ENCODE results near the gene ZNRF1.

The ZNRF1 gene

GRCh38 chr16:74991593-74992403, 7.0 kb upstream of the ZNRF1 start:
- TF ChIP-seq ZNF274 (IDR thresholded peaks at IDR 0.05; ENCODE audit: low read depth, low read length) = no peak
- H3K4me3 ChIP-seq (ENCODE audit: low read length) = no peak overlapping the region

DNA sequence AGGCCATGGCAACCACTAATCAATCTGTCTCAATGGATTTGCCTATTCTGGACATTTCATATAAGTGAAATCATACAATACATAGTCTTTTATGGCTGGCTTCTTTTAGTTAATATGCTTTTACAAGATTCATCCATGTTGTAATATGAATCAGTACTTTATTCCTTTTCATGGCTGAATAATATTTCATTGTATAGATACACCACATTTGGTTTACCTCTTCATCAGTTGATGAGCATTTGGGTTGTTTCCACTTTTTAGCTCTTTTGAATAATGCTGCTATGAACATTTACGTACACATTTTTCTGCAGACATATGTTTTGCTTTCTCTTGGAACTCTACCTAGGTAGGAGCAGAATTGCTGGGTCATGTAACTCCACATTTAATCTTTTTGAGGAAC, 2.8 kb upstream of the ZNRF1 start:
- TF ChIP-seq ZNF274 (IDR thresholded peaks at IDR 0.05; ENCODE audit: low read depth, low read length) = no peak
- no peak overlapping the region for H3K4me3 ChIP-seq (ENCODE audit: low read length)

DNA sequence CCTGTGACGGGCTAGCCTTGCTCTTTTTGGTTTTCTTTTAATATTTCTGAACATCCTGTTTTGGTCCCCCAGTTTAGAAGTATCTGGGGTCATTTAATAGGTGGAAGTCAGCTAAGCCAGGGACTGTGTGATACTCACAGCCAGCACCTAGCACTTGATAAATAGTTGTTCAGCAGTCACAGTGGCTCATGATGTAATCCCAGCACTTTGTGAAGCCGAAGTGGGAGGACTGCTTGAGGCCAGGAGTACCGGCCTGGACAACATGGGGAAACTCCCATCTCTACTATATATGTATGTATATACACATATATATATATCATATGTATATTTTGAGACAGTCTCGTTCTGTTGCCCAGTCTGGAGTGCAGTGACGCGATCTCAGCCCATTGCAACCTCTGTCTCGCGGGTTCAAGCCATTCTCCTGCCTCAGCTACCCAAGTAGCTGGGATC, 1.8 kb upstream of the ZNRF1 start:
- no peak overlapping the region for H3K4me3 ChIP-seq (ENCODE audit: low read length)
- no peak for TF ChIP-seq ZNF274 (IDR thresholded peaks at IDR 0.05; ENCODE audit: low read depth, low read length)

DNA sequence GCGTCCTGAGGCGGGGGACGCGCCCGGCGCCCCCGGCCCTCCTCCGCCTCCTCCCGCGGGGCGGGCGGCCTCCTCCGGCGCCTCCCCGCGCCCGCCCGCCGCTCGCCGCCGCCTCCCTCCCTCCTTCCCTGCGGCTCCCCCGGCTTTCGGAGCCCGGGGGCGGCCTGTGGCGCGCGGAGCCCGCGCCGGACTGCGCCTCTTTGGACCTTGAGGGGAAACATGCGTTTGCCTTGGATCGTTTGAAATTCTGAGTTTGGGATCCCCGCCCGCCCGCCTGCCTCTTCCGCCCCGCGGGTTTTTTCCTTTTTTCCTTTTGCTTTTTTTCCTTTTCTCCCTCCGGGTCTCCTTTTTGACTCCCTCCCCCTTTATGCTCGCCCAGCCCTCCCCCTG, 390 bp downstream of the ZNRF1 start:
- peak overlapping the region; percentile 72 for H3K4me3 ChIP-seq (ENCODE audit: low read length)
- TF ChIP-seq ZNF274 (IDR thresholded peaks at IDR 0.05; ENCODE audit: low read depth, low read length) = no peak

- TF ChIP-seq ZNF274 (IDR thresholded peaks at IDR 0.05; ENCODE audit: low read depth, low read length) = no peak
- peak overlapping the region; percentile 72 for H3K4me3 ChIP-seq (ENCODE audit: low read length)
Measured at GRCh38 chr16:74999609-75000480, 1.0 kb downstream of the ZNRF1 start.

DNA sequence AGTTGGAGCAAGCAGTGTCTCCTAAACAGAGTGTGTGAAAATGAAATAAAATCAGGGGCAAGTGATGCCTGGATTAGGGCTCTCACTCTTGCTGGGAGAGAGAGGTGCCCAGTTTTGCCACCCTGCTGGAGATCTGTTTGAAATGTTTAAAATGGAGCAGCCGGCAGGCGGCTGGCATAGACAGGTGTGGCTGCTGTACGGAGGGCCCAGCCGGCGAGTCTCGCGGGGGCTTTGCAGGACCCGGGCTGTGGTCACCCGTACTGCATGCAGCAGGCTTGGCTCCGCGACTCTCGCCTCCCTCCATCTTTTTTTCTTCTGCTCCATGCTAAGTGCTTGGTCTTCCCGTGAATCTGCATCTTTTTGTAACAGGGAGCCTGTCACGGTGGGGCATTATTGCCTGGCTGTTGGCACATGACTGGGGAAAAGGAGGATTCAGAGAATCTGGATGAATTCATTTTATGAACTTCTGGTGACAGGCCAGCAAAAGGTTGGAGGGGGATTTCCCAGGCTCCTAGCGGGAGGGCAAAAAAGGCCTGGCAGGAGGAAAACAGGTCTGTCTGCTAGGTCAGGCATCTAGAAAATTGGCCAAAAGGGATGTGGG, 1.8 kb downstream of the ZNRF1 start:
- TF ChIP-seq ZNF274 (IDR thresholded peaks at IDR 0.05; ENCODE audit: low read depth, low read length) = no peak
- H3K4me3 ChIP-seq (ENCODE audit: low read length) = peak overlapping the region; percentile 72

- no peak for TF ChIP-seq ZNF274 (IDR thresholded peaks at IDR 0.05; ENCODE audit: low read depth, low read length)
- H3K4me3 ChIP-seq (ENCODE audit: low read length) = peak overlapping the region; percentile 9; the same call in 1 of the 2 replicates
Measured at GRCh38 chr16:75002474-75002873, 3.6 kb downstream of the ZNRF1 start.

DNA sequence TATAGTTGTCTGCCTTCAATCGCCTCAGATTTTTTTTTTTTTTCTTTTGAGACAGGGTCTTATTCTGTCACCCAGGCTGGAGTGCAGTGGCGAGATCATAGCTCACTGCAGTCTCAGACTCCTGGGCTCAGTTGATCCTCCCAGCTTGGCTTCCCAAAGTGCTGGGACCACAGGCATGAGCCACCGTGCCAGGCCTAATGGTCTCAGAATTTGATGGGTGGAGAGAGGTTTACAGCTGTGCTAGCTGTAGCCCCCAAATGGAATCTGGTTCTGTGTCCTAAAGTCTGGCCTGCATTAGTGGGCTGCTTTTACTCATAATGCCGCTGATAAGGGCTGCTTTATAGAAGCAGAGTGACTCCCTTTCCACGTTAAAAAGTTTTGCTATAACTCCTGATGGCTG, 5.1 kb downstream of the ZNRF1 start:
- TF ChIP-seq ZNF274 (IDR thresholded peaks at IDR 0.05; ENCODE audit: low read depth, low read length) = no peak
- H3K4me3 ChIP-seq (ENCODE audit: low read length) = no peak overlapping the region

DNA sequence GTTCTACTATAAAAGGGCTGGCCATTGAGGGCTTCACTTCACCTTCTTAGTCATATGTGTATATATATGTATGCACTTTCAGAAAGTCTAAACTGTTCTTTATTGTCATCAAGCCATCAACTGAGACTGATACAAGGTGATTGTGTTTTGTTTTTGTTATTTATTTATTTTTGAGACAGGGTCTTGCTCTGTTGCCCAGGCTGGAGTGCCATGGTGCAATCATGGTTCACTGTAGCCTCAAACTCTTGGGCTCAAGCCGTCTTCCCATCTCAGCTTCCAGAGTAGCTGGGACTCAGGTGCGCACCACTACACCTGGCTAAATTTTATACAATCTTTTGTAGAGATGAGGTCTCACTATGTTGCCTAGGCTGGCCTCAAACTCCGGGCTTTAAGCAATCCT, 5.6 kb downstream of the ZNRF1 start:
- TF ChIP-seq ZNF274 (IDR thresholded peaks at IDR 0.05; ENCODE audit: low read depth, low read length) = no peak
- no peak overlapping the region for H3K4me3 ChIP-seq (ENCODE audit: low read length)

GRCh38 chr16:75005697-75006096, 6.9 kb downstream of the ZNRF1 start:
- TF ChIP-seq ZNF274 (IDR thresholded peaks at IDR 0.05; ENCODE audit: low read depth, low read length) = no peak
- H3K4me3 ChIP-seq (ENCODE audit: low read length) = no peak overlapping the region

DNA sequence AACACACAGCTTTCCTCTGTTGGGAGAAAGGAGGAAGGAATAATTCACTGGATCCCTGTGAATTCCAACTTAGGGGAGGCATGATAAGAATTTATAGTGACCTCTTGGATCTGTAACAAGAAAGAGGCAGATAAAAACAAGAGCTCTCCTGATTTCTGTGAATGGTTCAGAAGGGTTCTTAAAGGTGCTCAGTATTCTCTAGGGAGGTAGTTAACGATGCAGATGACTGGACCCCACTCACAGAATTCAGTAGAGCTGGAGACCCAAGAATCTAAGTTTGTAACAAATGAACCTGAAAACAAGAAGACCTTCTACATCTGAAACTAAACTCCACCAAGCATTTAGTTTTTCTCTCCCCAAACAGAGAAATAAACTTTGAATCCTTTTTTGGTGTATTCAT, 8.6 kb downstream of the ZNRF1 start:
- TF ChIP-seq ZNF274 (IDR thresholded peaks at IDR 0.05; ENCODE audit: low read depth, low read length) = no peak
- H3K4me3 ChIP-seq (ENCODE audit: low read length) = no peak overlapping the region; the same call in 1 of the 2 replicates

DNA sequence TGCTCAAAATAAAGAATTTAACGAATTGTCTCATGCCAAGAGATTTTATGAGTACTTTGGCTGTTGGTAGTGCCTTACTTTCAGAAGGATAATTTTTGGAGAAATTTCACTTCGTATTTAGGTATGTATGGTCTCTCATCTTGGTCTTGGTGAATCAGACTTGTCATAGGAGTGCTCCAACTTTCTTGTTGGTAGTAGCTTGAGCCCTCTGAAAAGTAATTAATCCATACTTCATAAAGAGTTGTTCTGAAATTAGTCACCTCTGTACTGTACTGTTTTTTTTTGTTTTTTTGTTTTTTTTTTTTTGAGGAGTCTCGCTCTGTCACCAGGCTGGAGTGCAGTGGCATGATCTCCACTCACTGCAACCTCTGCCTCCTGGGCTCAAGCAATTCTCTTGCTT, 11.6 kb downstream of the ZNRF1 start:
- H3K4me3 ChIP-seq (ENCODE audit: low read length) = no peak overlapping the region
- TF ChIP-seq ZNF274 (IDR thresholded peaks at IDR 0.05; ENCODE audit: low read depth, low read length) = no peak

- peak overlapping the region; percentile 83; the same call in 1 of the 2 replicates for H3K4me3 ChIP-seq (ENCODE audit: low read length)
- TF ChIP-seq ZNF274 (IDR thresholded peaks at IDR 0.05; ENCODE audit: low read depth, low read length) = no peak
Measured at GRCh38 chr16:75011634-75012307, 12.9 kb downstream of the ZNRF1 start.
